Brain microvascular endothelial cell (primary cell): ENCODE results near the gene GJA1.

Experiments
- DNase-seq: peaks from one replicate; pipeline ENCODE4 v3.0.0-alpha.2; 2020
- H3K27ac ChIP-seq: fragments of 250-450 bp; sonication (Bioruptor Pico); 2 replicates; pipeline ENCODE4 v1.5.1; 2020; ENCODE audit warnings: mild to moderate bottlenecking, moderate library complexity
- H3K27me3 ChIP-seq: fragments of 250-450 bp; sonication (Bioruptor Pico); replicated peaks from 2 replicates; pipeline ENCODE4 v1.5.1; 2020; ENCODE audit warnings: mild to moderate bottlenecking
- H3K36me3 ChIP-seq: fragments of 250-450 bp; sonication (Bioruptor Pico); replicated peaks from 2 replicates; pipeline ENCODE4 v1.5.1; 2020; ENCODE audit warnings: mild to moderate bottlenecking
- H3K4me3 ChIP-seq: 2 replicates; pipeline ENCODE4 v1.5.1; 2011; ENCODE audit warnings: low read depth, mild to moderate bottlenecking, control low read depth, low read length, moderate library complexity
- in situ Hi-C: cut with HindIII; loops from 2 replicates; pipeline ENCODE4 v1.10.0; 2017; ENCODE audit warnings: low sequenced_read_pairs, low pct_ligation_motif_present
- TF ChIP-seq, protein P1 (sequence below): IDR thresholded peaks from 2 replicates; pipeline ENCODE4 v1.5.1; 2011; ENCODE audit warnings: low read depth, mild to moderate bottlenecking, moderate library complexity, low read length, control low read depth, inconsistent platforms; ENCODE audit errors: missing control alignments

The GJA1 gene

DNA sequence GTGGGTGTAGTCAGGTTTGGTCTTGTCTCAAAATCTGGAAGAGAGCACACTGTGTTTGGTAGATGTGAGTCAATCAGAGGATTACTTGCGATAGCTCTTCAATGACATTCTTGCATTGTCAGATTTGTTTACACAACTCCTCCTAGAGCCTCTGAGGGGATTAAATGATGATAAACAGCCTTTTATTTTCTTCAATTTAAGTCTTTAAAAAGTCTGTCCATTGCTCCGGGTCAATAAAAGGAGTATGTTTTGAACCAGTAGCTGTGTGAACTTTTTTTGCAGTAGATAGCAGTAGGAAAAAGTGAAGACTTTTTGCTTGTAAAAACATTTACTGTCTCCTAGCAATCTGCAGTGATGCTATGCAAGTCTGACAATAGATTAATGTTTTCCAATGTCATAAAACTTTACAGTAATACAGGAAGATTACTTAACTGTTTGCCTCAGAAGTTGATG is 49.9 kb downstream of the GJA1 start:
- Histone ChIP-seq H3K36me3 (no peaks in the 10 kb centered on the region), H3K27ac (no peak overlapping the region), H3K27me3 (no peaks in the 10 kb centered on the region), H3K4me3 (no peak overlapping the region)
- in situ Hi-C loops = no loop called here
- TF ChIP-seq, protein P1, sequence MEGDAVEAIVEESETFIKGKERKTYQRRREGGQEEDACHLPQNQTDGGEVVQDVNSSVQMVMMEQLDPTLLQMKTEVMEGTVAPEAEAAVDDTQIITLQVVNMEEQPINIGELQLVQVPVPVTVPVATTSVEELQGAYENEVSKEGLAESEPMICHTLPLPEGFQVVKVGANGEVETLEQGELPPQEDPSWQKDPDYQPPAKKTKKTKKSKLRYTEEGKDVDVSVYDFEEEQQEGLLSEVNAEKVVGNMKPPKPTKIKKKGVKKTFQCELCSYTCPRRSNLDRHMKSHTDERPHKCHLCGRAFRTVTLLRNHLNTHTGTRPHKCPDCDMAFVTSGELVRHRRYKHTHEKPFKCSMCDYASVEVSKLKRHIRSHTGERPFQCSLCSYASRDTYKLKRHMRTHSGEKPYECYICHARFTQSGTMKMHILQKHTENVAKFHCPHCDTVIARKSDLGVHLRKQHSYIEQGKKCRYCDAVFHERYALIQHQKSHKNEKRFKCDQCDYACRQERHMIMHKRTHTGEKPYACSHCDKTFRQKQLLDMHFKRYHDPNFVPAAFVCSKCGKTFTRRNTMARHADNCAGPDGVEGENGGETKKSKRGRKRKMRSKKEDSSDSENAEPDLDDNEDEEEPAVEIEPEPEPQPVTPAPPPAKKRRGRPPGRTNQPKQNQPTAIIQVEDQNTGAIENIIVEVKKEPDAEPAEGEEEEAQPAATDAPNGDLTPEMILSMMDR = no peak
- DNase-seq = no peak

DNA sequence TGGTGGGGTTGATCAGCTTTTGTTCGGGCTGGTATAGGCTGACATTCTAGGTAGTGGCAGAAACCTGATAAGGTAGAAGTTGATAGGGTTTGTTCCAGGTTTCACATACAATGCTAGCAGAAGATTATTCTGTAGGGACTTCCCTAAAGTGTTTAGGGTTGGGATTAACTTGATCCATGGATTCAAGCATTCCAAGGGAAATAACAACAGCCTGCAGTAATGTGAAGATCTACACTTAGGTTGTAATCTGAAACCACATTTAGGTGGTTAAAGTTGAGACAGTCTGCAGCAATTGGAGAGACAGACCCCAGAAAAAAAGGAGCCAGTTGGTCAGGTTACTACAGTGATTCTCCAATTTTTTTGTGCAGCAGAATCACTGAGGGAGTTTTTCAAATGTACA is 56.1 kb downstream of the GJA1 start:
- no peak for DNase-seq
- in situ Hi-C loops = no loop called here
- TF ChIP-seq, protein P1 = no peak
- no peaks in the 10 kb centered on the region for H3K36me3 ChIP-seq
- H3K27ac ChIP-seq = no peak overlapping the region
- H3K4me3 ChIP-seq = no peak overlapping the region
- no peaks in the 10 kb centered on the region for H3K27me3 ChIP-seq

DNA sequence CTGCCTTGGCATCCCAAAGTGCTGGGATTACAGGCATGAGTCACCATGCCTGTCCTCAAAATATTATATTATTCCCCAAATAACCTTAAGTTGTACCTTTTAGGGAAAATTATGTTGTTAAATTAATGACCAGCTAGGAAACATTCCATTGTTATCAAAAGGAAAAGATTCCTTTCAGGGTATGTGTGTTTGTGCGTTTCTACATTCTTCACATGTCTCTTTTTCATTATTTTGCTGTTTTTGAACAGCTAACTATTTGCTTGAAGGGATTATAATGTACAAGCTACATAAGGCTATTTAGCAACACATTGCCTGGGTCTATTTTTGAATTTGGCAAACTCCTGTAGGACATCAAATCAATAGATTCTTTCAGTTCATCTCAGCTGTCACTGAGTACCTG is 57.1 kb downstream of the GJA1 start:
- H3K4me3 ChIP-seq = no peak overlapping the region
- DNase-seq = no peak
- no peaks in the 10 kb centered on the region for H3K27me3 ChIP-seq
- no peak overlapping the region for H3K27ac ChIP-seq
- H3K36me3 ChIP-seq = no peaks in the 10 kb centered on the region
- in situ Hi-C loops = no loop called here
- TF ChIP-seq, protein P1 = no peak

DNA sequence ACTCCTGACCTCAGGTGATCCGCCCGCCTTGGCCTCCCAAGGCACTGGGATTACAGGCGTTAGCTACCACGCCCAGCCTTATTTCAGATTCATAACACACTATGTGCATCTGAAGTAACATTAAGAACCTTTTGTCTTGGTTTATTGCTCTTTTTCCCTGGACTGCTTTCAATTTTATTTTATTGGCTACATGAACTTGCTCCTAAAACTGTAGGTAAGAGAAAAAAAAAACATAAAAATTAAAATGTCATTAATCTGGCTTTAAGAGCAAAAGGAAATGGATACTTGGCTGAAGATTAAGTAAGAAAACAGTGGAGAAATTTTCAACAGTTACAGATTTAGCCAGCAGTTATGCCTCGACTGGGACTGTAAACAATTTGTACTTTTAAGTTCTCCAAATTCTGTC is 62.5 kb downstream of the GJA1 start:
- no peak overlapping the region for H3K27ac ChIP-seq
- no peaks in the 10 kb centered on the region for H3K27me3 ChIP-seq
- no peak for DNase-seq
- in situ Hi-C loops = no loop called here
- TF ChIP-seq, protein P1 = no peak
- H3K4me3 ChIP-seq = no peak overlapping the region
- no peaks in the 10 kb centered on the region for H3K36me3 ChIP-seq

DNA sequence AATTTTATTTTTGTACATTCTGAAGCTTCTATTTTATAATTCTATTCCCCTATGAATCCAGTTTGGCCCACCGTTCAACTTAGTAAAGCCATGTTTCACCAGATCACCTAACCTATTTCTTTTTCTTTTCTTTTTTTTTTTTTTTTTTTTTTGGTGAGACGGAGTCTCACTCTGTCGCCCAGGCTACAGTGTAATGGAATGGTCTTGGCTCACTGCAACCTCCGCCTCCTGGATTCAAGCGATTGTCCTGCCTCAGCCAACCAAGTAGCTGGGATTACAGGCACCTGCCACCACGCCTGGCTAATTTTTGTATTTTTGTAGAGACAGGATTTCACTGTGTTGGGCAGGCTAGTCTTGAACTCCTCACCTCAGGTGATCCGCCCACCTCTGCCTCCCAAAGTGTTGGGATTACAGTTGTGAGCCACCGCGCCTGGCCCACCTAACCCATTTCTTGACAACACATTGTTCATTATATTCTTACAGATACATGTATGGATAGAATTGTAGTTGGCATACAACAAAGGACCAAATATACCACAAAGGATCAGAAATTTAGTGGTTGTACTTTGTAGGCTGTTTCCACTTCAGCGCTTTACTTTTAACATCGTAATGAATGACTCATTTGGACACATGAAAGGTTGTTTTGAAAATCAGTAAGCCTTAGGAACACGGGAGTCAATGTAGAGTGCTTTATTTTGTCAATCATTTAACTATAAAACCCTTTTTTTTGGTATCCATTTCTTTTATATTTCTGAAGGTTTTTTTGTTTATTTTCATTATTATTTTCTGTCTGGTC is 63.2 kb downstream of the GJA1 start:
- Histone ChIP-seq H3K4me3 (no peak overlapping the region), H3K27me3 (no peaks in the 10 kb centered on the region), H3K36me3 (no peaks in the 10 kb centered on the region), H3K27ac (no peak overlapping the region)
- TF ChIP-seq, protein P1 = no peak
- DNase-seq = no peak
- in situ Hi-C loops = no loop called here
